PFSK-1 (cell line): ENCODE measurements around the gene LHX3.

Experiments
- FOXP2 ChIP-seq: optimal IDR thresholded peaks from 2 replicates; pipeline ENCODE3; 2011; ENCODE audit warnings: borderline replicate concordance, control low read depth, inconsistent platforms; ENCODE audit not compliant: insufficient read depth; ENCODE audit errors: extremely low read length, extremely low read depth
- POLR2AphosphoS5 ChIP-seq: IDR thresholded peaks from 2 replicates; pipeline ENCODE4 v1.6.1; 2012; ENCODE audit warnings: low read depth, mild to moderate bottlenecking, control low read depth, low read length, moderate library complexity
- SIN3A ChIP-seq: IDR thresholded peaks from 2 replicates; pipeline ENCODE4 v1.6.1; 2012; ENCODE audit warnings: mild to moderate bottlenecking, low read length, moderate library complexity, borderline replicate concordance; ENCODE audit not compliant: insufficient read depth
- TAF1 ChIP-seq: IDR thresholded peaks from 2 replicates; pipeline ENCODE4 v1.6.1; 2012; ENCODE audit warnings: low read length, control low read depth, borderline replicate concordance; ENCODE audit not compliant: insufficient read depth
- TF ChIP-seq, protein P1 (sequence below), 2 experiments: IDR thresholded peaks; 2 replicates each; pipeline versions ENCODE4 v1.6.1 to v1.8.0; 2011 to 2012; ENCODE audit warnings: low read depth in 2 of 2, low read length in 2 of 2, control low read depth in 1 of 2, inconsistent platforms in 1 of 2, mild to moderate bottlenecking in 1 of 2, moderate library complexity in 1 of 2; ENCODE audit not compliant: insufficient read depth in 1 of 2

The LHX3 gene

DNA sequence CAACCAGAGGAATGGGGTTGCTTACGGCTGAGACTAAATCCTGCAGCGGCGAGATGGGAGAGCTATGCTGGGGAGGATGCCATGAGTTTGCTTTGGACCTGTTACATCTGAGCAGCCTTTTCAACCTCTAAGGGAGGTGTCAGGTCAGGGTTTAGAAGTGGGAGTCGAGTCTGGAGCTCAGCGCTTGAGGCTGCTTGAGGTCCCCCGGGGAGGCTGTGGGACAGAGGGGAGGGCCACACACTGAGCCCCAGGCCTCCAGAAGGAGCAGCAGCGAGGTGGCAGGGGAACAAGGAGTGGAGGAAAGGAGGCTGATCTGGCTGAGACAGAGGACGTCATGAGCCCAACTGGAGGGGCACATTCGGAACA lies 42.6 kb upstream of the LHX3 start:
- TF ChIP-seq, protein P1, sequence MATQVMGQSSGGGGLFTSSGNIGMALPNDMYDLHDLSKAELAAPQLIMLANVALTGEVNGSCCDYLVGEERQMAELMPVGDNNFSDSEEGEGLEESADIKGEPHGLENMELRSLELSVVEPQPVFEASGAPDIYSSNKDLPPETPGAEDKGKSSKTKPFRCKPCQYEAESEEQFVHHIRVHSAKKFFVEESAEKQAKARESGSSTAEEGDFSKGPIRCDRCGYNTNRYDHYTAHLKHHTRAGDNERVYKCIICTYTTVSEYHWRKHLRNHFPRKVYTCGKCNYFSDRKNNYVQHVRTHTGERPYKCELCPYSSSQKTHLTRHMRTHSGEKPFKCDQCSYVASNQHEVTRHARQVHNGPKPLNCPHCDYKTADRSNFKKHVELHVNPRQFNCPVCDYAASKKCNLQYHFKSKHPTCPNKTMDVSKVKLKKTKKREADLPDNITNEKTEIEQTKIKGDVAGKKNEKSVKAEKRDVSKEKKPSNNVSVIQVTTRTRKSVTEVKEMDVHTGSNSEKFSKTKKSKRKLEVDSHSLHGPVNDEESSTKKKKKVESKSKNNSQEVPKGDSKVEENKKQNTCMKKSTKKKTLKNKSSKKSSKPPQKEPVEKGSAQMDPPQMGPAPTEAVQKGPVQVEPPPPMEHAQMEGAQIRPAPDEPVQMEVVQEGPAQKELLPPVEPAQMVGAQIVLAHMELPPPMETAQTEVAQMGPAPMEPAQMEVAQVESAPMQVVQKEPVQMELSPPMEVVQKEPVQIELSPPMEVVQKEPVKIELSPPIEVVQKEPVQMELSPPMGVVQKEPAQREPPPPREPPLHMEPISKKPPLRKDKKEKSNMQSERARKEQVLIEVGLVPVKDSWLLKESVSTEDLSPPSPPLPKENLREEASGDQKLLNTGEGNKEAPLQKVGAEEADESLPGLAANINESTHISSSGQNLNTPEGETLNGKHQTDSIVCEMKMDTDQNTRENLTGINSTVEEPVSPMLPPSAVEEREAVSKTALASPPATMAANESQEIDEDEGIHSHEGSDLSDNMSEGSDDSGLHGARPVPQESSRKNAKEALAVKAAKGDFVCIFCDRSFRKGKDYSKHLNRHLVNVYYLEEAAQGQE (IDR thresholded peaks at IDR 0.05; ENCODE audit: insufficient read depth in 1 of 2, low read depth in 2 of 2, low read length in 2 of 2), result no peak
- TF ChIP-seq FOXP2 (no peak), TAF1 (no peak), POLR2AphosphoS5 (no peak)

DNA sequence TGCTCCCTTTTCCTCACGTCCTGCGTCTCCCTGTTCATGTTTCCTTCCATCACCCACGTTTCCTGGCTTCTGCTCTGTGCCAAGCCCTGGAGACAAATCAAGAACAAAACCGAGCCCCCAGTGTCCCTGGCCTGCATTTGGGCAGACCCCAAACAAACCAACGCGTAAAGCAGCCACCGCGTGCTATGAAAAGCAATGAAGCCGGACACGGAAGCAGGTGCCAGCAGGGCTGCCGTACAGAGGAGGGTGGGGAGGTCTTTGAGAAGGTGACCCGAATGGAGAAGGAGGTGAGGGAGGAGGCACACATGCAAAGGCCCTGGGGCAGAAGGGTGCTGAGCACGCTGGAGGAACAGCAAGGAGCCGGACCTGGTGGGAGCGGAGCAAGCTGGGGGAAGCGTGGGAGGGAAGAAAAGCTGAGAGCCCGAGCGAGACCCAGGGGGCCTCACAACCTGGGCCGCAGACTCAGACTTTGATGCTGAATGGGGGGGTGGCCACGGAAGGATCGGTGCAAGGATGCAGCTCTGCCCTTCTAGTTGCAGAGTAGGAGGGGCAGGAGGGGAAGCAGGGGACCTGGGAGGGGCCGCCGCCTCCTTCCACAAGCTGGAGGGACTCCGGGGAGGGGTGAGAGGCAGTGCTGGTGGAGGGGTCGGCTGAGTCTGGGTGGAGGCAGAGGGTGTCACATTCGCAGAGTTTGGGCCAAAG lies 42.1 kb upstream of the LHX3 start:
- no peak for TF ChIP-seq SIN3A
- no peak for TF ChIP-seq POLR2AphosphoS5
- TF ChIP-seq FOXP2, result no peak
- TF ChIP-seq, protein P1 (IDR thresholded peaks at IDR 0.05; ENCODE audit: insufficient read depth in 1 of 2, low read depth in 2 of 2, low read length in 2 of 2), result no peak
- no peak for TF ChIP-seq TAF1

DNA sequence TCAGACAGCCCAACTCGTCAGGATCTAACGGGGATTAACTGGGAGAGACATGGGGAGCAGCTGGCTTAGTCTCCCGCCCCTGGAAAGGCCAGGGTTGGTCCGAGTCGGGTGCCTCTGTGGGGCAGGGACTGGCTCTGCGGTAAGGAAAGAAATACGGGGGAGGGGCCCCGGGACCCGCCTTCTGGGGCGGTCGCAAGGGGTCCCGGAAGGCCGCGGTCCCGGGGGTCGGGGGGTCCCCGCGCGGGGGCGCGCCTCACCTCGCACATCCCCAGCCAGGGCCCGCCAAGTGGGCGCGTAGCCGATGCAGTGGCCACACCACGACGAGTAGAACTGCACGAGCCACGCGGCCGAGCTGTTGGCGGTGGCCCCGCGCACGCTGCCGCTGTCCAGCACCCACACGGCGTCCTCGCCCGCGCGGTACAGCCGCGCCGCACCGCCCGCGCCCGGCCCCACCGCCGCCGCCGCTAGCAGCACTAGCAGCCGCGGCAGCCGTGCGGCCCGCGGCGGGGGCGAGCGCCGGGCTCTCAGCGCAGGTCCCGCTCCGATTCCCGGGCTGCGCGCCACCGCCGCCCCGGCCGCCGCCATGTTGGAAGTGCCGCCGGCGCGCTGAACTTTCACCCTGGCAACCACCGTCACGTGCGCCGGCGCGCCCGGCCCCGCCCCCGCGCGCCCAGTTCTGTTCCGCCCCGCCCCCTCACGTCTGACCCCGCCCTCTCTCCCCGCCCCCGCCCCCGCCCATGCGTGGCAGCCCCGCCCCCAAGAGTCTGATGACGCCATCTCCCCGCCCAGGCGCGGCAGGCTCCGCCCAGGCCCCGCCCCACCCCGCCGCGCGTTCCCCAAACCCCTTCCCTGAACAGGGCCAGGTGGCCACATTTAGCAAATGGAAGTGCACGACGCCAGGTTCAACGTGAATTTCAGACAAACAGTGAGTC lies 40.6 kb upstream of the LHX3 start, which contains the start of gene QSOX2:
QSOX2 (minus strand) TSS at position 594 of the 932 bp plus-strand sequence; CDS start at position 585, 9 bp downstream.
- TF ChIP-seq, protein P1 (IDR thresholded peaks at IDR 0.05; ENCODE audit: insufficient read depth in 1 of 2, low read depth in 2 of 2, low read length in 2 of 2), result peak; percentile 83 to 91
- TF ChIP-seq TAF1 (peak; percentile 67; the same call in 1 of the 2 replicates), SIN3A (no peak; the same call in 1 of the 2 replicates), POLR2AphosphoS5 (no peak)

DNA sequence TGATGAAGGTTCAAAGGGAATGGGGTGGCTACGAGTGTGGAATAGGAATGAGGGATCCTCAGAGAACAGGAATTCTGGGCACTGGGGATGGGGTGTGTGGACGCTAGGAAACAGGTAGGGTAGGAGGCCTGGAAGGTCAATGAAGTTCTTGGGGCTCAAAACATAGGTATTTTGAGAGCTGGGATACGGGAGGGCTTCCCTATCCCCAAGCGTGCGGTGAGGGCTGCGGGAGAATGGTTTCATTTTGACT lies 40.0 kb upstream of the LHX3 start:
- TF ChIP-seq POLR2AphosphoS5 (no peak), FOXP2 (no peak), SIN3A (no peak), TAF1 (no peak)
- TF ChIP-seq, protein P1 (IDR thresholded peaks at IDR 0.05; ENCODE audit: insufficient read depth in 1 of 2, low read depth in 2 of 2, low read length in 2 of 2), result no peak
